GM19035 (cell line): ENCODE measurements around the gene SNX32.

Experiments
- ATAC-seq: cut with Tn5 transposase; IDR thresholded peaks from one replicate; pipeline ENCODE4 v1.9.1; 2021; ENCODE audit not compliant: unreplicated experiment

Gene SNX32

DNA sequence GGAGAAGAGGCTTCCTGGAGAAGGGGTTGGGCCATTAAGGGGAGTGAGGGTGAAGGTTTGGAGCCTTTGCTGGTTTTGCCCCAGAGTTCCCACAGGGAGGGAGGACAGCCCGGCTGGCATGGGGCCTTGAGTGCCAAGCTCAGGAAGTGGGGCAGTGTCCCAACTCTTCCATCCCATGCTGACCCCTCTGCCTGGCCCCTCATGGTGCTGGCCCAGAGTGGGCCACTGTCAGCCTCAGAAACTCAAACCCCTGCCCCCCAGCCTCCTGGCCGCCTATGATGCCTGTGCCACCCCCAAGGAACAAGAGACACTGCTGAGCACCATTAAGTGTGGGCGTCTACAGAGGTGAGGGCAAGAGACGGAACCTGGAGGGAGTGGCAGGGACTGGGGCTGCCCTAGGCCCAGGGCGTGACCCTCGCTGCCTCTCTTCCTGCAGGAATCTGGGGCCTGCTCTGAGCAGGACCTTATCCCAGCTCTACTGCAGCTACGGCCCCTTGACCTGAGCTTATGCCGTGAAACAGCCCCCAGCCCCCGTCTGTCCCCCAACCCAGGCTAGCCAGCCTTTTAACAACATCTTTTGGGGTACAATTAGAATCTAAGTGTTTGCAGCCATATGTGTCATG, 31.9 kb downstream of the SNX32 start:
- ATAC-seq, result no peak

DNA sequence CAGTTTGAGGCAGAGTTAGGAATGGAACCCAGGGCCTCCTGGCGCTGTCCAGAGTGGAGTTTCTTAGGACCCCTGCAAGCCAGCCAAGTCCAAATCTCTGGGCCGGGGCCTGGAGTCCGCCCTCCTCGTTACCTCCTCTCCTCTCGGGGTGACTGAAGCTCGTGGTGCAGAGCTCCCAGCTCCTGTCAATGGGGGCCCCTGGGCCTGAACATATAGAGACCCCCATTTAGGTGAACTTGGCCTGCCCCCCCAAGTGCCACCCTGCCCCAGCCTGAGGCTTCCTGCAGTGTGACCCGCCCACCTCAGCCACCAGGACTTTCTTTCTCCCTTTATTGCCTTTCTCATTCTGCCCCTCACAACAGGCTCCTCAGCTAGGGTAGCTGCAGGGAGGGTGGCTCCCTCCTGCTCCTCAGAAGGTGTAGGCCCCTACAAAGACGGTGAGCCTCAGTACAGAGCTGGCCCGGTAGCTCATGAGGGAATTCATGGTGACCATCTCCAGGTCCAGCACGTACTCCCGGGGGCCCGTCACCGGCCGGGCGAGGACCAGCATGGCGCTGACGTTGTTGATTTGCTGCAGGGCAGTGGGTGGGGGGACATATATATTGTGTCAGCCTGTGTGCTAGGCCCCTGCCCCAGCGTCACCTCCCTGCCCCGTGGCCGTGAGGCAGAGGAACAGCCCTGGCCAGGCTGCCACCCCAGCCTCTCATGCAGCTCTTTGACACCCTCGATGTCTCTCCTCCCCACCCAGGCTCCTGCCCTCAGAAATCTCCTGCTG, 32.9 kb downstream of the SNX32 start:
- ATAC-seq, result no peak

DNA sequence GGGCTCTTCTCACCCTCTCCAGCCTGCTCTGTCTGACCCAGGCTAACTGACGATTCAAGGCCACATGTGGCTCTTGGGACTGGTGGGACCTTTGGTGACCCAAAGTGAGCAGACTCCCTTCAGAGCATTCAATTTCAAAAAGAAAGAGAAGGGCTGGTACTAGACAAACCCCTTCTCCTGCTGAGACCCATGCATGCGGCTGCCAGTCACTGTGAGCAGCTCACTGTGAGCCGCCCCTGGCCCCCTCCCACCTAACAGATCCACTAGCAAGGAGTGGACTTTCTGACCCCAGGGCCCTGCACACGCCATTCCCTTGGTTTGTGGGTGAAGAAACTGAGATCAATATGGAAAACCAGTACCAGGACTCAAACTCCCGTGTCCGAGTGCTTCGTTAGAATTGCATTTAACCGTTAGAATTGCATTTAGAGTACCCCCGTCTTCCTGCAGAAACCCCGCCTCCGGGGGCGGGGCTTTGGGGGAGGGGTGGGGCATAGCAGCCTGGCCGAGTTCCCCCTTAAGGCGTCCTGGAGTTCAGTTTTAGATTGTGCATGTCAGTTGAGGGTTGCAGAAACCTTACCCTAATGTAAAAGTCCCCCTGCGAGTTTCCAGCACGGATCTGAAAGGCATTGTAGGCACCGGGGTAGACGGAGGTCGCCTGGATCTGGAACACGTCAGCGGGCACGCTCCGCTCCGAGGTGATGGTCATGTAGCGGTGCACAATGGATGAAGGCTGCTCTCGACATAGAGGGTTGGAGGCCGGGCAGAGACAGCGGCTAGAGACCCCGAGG, 33.7 kb downstream of the SNX32 start:
- no peak for ATAC-seq

DNA sequence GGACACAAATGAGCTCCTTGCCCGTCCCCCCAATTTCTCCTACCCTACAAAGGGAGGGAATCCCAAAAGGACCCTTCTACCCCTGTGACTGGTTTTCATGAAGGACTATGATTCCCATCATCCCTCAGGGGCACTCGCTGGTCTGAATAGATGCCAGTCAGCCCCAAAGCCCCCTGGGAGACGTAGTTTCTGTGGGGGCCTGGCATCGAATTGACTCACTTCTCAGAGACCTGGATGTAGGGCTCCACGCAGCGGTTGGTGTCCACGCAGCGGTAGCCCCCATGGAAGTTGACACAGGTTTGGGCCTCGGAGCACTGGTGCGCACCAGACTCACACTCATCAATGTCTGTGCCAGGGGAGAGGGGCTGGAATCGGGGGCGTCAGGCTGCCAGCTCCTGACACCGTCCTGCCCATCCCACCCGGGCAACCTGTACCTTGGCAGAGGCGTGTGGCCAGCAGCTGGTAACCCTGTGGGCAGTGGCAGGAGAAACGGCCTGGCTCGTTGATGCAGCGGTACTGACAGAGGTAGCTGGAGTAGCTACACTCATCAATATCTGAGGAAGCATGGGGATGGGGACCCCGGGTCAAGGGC, 34.4 kb downstream of the SNX32 start:
- no peak for ATAC-seq

DNA sequence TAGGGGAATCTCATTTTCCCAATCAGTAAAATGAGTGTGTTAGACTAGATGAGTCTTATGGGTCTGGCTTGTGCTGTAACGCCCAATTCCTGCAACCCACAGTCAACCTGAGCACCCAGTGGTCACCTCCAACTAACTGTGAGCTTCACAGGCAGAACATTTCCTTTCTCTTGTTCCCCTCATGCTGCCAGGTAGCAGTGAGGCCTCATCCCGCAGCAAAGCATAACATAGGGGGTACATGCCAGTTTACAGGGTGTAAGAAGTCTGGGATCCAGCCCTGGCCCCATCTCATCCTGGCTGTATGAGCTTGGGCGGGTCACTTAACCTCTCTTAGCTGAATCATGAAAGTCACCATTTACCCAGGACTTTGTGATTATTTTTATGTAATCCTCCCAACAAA, 35.1 kb downstream of the SNX32 start:
- ATAC-seq, result no peak

DNA sequence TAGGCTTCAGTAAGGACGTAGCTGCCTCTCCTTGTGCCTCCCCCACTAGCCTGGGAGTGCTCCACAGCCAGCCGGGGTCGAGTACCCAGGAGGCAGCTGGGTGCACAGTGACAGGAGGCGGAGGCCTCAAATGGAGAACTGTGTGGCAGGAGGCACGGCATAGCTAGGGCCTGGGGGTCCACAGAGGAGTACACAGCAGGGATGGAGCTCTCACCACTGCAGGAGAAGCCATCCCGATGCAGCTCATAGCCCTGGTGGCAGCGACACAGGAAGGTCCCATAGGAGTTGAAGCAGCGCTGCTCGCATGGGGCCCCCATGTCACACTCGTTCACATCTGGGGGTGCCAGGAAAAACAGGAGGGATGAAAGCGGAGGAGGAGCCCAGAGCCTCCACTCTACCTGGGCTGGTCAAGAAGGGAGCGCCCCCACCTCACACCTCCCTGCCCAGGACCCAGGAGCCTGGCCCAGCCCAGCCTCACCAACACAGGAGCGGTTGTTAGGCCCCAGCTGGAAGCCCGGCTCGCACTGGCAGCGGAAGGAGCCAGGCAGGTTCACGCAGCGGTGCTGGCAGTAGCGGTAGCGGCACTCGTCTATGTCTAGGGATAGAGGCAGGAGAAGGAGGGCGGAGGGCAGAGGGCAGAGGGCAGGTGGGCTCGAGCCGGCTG, 36.0 kb downstream of the SNX32 start:
- no peak for ATAC-seq

DNA sequence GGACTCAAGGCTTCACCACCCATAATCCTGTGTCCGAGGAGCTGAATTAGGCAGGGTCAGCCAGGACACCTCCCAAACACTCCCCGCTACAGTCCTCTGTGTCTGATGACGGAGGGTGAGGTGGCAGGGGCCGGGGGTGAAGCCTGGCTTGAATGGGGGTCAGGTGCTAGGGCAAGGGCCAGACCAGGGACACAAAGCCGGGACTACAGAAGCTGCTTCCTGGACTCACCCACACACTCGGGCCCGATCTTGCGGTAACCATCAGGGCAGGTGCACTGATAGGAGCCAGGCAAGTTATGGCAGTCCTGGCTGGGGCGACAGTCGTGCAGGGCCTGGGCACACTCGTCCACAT, 36.5 kb downstream of the SNX32 start:
- no peak for ATAC-seq

DNA sequence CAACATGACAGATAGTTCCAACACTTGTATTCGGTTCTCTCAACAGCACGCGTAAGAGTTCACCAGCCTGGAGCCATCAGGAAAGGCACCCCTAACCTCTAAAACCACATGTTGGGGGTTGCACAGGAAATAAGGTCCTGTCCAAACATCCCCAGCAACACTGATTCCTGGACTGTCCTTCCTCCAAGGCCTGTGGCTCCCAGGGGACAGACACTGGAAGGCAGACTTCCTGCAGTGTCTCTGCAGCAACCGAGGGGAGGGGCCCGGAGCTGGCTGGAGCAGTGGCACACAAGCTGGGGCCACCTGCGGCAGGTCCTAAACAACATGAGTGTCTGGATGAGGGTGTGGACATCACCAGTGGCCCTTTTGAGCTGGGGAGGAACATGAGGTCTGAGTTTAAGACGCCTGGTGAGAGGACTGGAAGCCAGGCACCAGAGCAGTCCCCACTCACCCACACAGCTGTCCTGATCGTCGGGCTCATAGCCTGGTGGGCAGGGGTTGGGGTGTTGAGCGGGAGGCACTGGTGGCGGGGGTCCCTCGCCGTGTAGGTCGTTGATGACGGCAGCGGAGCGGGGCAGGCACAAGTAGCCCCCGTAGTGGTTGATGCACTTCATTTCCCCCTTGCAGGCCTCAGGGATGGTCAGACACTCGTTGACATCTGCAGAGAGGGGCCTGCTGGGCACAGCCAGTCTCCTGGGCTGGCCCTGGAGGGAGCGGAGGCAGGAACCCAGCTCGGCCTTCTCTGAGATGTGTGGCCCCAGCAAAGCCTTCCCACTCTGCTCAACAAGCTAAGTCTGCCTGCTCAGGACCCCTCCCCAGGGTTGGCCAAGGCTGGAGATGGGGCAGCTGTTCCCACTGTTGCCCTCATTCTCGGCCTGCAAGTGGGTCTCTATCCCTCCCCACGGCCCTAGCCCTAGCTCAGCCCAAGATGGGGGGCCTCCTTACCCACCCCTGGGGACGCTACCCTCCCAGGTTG, 37.2 kb downstream of the SNX32 start:
- ATAC-seq, result no peak

DNA sequence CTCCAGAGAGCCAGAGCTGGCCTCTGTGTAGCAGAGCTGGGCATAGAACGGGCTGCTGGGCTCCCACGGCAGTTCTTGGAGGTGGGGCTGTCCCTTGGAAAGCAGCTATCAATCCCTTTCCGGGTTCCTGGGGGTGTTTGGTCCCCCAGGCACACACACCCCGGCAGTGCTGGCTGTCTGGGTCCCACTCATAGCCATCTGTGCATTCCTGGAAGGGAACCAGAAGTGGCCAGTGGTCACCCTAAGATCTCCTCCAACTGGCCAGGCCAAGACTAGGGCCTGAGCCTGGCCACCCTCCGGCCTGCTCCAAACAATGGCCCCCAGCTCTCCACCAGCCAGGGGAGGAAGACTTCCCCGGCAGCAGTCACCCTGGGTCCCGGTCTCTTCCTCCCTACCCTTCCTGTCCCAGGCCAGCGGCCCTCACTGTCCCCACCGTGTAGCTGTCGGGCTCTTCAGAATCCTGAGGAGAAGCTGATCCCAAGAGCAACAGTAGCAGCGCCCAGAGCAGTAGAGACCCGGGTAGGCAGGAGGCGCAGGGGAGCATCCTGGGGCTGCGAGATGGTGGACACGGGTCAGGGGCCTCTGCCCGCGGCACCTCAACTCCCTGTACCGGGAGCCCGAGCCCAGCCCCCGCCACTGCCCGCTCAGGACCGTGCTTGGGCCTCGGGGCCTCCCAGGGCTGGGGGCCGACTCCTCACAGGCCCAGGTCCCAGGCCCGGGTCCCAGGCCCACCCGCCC, 38.2 kb downstream of the SNX32 start:
- ATAC-seq, result no peak

DNA sequence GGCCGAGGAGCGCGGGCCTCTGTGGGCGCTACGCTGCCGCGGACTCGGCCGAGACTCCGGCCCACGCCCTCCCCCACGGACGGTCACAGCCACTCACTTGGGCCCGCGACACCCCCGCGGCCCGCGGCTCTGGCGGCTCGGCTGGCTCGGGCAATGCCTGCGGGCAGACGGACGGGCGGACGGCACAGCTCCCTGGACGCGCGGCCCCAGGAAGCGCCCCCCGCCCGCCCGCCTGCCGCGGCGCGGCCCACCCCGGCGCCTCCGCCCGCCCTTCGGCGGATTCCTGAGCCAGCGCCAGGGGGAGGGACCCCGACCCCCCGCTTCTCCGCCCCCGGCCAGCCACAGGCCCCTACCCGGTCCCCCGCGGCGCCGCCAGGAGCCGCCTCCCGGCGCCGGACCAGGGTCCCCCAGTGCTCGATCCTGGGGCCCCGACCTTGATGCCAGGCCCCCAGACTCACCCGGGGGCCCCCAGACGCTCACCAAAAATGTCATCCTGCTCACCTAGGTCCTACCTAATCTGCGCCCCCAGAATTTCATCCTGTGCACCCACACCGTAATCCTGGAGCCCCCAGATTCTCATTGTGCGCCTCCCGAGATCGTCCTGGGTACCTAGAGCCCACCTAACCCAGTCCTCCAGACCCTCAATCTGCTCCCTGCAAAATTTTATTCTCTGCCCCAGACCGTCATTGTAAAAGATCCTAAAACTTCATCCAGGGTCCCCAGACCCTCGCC, 39.0 kb downstream of the SNX32 start, which contains the start of gene EFEMP2:
EFEMP2 (minus strand) TSS at position 215 of the 732 bp plus-strand sequence. CDS start 446 bp downstream, outside the sequence.
- ATAC-seq, result no peak

DNA sequence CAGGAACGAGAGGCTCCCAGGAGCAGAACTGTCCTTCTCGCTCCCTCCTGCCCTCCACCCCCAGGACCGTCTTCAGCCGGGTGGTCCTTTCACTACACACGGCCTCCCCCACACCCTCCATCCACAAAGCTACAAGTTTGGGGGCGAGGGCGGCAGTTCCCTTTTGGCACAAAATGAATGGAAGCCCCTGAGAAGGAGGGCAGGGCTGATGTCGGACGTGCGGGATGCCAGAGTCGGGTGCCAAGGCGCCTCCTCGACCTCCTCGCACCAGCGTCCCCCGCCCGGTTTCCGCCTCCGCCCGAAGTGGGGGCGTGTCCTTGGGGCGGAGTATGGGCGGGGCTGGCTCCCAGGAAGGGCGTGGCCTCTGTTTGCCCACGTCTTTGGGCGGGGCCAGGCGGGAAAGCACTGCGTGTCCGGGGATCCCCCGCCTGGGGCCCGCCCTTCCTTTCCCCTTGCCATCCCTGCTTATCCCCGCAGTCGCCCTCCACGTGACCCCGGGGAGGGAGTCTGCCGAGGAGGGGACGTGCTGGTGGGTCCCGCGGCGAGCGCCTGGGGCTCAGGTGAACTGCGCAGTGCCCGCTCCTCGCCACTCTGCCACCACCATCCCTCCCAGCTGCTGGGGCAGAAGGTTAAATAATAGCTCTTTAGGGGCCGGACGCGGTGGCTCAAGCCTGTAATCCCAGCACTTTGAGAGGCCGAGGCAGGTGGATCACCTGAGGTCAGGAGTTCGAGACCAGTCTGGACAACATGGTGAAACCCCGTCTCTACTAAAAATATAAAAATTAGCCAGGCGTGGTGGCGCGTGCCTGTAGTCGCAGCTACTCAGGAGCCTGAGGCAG, 39.8 kb downstream of the SNX32 start:
- peak; percentile 85 for ATAC-seq

DNA sequence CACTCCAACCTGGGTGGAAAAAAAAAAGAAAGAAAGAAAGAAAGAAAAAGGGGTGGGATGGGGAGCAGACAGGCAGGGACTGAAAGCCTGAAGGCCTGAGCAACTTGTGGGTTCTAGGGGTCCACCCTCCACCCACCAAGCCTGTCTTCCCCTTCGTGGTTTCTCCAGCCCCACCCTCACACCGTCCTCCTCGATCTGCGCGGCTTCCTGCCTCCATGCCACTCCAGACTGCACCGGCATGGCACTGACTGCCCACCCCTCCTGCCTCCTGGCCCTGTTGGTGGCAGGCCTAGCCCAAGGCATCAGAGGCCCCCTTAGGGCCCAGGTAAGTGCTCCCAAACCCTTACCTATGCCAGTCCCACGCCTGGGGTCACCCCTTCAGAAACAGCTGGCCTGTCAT, 45.9 kb downstream of the SNX32 start, which contains the start of gene CTSW:
CTSW (plus strand) TSS at position 221 of the 400 bp plus-strand sequence; CDS start at position 239, 18 bp downstream.
- no peak for ATAC-seq

DNA sequence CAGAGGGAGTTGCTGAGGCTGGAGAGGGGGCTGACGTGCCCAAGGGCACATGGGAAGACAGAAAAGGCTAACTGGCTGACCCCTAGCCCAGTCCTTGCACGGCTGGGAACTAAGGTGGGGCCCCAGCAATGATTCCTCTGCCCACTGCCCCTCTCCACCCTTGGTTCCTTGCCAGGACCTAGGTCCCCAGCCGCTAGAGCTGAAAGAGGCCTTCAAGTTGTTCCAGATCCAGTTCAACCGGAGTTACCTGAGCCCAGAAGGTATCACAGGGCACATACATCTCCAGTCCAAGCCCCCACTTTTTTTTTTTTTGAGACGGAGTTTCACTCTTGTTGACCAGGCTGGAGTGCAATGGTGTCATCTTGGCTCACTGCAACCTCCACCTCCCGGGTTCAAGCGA, 46.3 kb downstream of the SNX32 start:
- ATAC-seq, result no peak

DNA sequence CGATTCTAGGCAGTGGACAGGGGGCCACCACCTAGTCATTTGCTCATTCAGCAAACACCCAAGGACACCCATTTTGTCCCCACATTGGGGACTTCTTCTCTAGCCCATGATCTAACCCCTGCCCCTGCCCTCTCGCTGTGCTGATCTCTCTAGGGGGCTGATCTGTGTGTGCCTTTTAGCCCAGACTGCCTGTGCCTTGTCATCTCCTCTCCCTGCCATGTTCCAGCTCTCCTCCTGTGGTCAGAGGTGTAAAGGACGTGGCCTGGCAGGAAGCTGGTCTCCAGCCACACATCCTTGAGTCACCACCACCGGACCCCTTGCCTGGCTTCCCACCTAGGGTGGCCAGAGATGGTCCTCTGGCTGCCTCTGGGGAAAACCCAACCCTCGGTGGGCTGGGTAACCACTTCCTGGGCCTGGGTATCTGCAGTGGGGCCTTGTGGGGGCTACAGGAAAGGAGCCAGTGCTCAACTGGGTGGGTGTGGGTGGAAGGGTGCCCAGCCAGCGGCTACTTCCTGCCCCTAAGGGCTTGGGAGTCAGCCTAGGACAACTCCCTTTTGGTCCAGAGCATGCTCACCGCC, 47.2 kb downstream of the SNX32 start:
- no peak for ATAC-seq

DNA sequence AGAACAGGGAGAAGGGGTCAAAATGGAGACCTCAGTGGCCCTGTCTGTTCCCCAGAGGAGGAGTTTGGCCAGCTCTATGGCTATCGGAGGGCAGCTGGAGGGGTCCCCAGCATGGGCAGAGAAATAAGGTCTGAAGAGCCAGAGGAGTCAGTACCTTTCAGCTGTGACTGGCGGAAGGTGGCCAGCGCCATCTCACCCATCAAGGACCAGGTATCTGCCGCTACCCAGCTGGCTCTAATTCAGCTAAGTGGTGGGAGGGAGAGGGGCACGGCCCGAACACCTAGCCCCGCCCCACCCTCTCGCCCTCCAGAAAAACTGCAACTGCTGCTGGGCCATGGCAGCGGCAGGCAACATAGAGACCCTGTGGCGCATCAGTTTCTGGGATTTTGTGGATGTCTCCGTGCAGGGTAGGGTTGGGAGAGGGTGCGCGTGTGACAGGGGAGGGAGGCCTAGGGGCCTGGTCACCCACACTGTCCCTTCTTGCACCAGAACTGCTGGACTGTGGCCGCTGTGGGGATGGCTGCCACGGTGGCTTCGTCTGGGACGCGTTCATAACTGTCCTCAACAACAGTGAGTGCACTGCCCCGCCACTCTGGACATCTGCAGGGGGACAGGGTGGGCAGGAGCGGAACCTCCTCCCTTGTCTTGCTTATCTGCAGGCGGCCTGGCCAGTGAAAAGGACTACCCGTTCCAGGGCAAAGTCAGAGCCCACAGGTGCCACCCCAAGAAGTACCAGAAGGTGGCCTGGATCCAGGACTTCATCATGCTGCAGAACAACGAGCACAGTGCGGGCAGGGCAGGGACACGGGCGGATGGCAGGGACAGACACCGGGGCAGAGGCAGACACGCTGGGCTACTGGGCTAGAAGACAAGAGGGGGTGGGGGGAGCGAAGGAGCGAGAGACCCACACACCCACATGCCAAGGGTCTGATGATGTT, 48.6 kb downstream of the SNX32 start:
- ATAC-seq, result no peak
